Chondrocyte (in vitro differentiated cells): Measurements from ENCODE around the gene FEN1. TPM values are rescaled to one million over a fixed set of nuclear protein-coding genes. Genes with fewer than 3 reads are reported as not detected.

ENCODE experiments used
- DNase-seq: peaks from one replicate; pipeline ENCODE4 v3.0.0; 2021; ENCODE audit warnings: mixed read lengths, low spot score
- H3K27ac Mint-ChIP-seq: one replicate; pipeline ENCODE4 v1.8.0; 2021; ENCODE audit warnings: mild to moderate bottlenecking, moderate library complexity, mixed read lengths; ENCODE audit not compliant: unreplicated experiment
- H3K27me3 Mint-ChIP-seq: 2 replicates; pipeline ENCODE4 v1.8.0; 2021; ENCODE audit warnings: low read depth, mixed read lengths
- H3K36me3 Mint-ChIP-seq: 2 replicates; pipeline ENCODE4 v1.8.0; 2021; ENCODE audit warnings: low read depth, mixed read lengths
- H3K4me1 Mint-ChIP-seq: 2 replicates; pipeline ENCODE4 v1.8.0; 2021; ENCODE audit warnings: low read depth, mild to moderate bottlenecking, mixed read lengths
- H3K4me3 Mint-ChIP-seq: one replicate; pipeline ENCODE4 v1.8.0; 2021; ENCODE audit warnings: mild to moderate bottlenecking, moderate library complexity, mixed read lengths; ENCODE audit not compliant: unreplicated experiment
- H3K9me3 Mint-ChIP-seq: 2 replicates; pipeline ENCODE4 v1.8.0; 2021; ENCODE audit warnings: low read depth, mixed read lengths
- total RNA-seq: library from RNA; stranded (reverse); gene quantifications from 3 replicates; pipeline ENCODE4 v1.2.1, GENCODE V29; 2021
- TF ChIP-seq, protein P1 (sequence below): fragments of 200-600 bp; sonication (generic); IDR thresholded peaks from 2 replicates; pipeline ENCODE4 v1.5.0; 2021; ENCODE audit warnings: antibody characterized with exemption, mild to moderate bottlenecking, moderate library complexity

FEN1 gene
- total RNA-seq, 1 donor from 2014 or later: 12.6 TPM

DNA sequence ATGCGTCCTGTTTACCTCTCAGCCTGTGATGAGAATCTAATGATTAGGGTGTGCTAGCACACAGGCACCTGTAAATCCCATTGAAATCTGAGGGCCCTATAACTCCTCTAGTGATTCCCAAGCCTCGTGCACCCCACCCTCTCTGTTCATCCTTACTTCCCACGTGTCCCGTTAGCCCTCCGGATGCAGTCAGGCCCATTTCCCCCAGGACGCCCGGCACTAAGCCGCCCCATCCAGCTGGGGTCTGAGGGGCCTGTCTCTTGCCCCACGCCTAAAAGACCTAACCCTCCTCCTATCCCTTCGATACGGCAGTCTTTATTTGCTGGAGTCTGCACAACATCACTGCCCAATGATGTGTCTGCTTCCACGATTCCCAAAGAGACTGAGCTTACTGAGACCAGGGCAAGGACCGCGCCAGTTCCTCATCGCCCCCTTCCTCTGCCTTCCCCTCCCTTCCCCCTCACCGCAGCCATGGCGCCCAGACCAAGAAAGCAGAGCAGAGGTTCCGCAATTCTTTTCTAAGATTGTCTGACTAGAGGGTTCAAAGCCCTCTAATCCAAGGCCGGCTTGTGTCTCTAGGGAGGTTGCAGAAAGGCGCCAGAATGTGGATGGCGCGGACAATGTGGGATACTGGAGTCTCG lies 34.3 kb downstream of the FEN1 start:
- H3K36me3 Mint-ChIP-seq: no peaks in the 10 kb centered on the region
- H3K4me1 Mint-ChIP-seq: peaks cover 39% of the 10 kb centered on the region
- no peaks in the 10 kb centered on the region for H3K27me3 Mint-ChIP-seq
- H3K27ac Mint-ChIP-seq: peak overlapping the region; percentile 87
- TF ChIP-seq, protein P1, sequence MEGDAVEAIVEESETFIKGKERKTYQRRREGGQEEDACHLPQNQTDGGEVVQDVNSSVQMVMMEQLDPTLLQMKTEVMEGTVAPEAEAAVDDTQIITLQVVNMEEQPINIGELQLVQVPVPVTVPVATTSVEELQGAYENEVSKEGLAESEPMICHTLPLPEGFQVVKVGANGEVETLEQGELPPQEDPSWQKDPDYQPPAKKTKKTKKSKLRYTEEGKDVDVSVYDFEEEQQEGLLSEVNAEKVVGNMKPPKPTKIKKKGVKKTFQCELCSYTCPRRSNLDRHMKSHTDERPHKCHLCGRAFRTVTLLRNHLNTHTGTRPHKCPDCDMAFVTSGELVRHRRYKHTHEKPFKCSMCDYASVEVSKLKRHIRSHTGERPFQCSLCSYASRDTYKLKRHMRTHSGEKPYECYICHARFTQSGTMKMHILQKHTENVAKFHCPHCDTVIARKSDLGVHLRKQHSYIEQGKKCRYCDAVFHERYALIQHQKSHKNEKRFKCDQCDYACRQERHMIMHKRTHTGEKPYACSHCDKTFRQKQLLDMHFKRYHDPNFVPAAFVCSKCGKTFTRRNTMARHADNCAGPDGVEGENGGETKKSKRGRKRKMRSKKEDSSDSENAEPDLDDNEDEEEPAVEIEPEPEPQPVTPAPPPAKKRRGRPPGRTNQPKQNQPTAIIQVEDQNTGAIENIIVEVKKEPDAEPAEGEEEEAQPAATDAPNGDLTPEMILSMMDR: no peak
- DNase-seq: no peak
- H3K4me3 Mint-ChIP-seq: peak overlapping the region; percentile 90
- H3K9me3 Mint-ChIP-seq: no peaks in the 10 kb centered on the region

DNA sequence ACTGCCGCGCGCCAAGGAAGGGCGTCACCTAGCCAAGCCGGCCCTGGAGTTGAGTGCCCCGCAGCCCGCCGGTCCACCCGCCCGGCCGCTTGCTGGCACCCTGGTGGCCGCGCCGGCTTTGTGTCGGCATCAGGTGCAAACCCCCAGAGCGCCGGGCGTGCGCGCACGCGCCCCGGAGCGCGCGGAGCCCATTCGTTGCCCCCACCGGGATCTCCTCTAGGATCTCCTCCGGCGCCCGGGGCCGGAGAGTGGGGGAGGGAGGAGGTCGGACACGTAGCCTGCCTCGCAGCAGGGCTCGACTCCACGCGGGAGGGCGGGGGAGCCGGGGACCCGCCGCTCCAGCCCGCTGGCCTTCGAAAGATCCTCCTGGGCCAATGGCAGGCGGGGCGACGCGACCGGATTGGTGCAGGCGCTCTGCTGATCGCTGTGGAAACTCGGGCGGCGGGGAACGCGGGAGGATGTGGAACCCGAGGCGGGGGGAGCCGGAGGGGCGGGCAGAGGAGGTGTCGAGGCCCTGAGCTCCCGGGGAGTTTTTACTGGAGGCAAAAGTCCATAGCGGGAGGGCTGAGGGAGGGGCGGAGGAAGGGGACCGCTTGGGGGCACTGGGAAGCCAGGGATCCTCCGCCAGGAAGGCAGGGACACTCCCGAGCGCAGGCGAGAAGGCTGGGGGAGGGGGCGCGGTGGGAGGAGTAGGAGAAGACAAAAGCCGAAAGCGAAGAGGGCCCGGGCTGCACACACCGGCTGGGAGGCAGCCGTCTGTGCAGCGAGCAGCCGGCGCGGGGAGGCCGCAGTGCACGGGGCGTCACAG lies 35.1 kb downstream of the FEN1 start, which contains the start of gene FADS2:
Gene FADS2, plus strand, starts transcription at position 730 of the 808 bp plus-strand sequence. CDS start 91 bp downstream, outside the sequence.
- Mint-ChIP-seq H3K36me3 (no peaks in the 10 kb centered on the region), H3K9me3 (no peaks in the 10 kb centered on the region), H3K27me3 (no peaks in the 10 kb centered on the region), H3K27ac (peak within 1 kb of the TSS; percentile 93), H3K4me1 (peaks cover 42% of the 10 kb centered on the region), H3K4me3 (peak within 1 kb of the TSS; percentile 90)
- DNase-seq: peak; percentile 99
- TF ChIP-seq, protein P1: peak; percentile 44

DNA sequence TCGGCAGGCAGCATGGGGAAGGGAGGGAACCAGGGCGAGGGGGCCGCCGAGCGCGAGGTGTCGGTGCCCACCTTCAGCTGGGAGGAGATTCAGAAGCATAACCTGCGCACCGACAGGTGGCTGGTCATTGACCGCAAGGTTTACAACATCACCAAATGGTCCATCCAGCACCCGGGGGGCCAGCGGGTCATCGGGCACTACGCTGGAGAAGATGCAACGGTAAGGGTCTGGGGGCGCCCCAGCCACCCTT lies 35.6 kb downstream of the FEN1 start:
- H3K27ac Mint-ChIP-seq: peak overlapping the region; percentile 93
- H3K36me3 Mint-ChIP-seq: no peaks in the 10 kb centered on the region
- no peaks in the 10 kb centered on the region for H3K9me3 Mint-ChIP-seq
- peaks cover 46% of the 10 kb centered on the region for H3K4me1 Mint-ChIP-seq
- no peaks in the 10 kb centered on the region for H3K27me3 Mint-ChIP-seq
- H3K4me3 Mint-ChIP-seq: peak overlapping the region; percentile 90
- no peak for DNase-seq
- TF ChIP-seq, protein P1: no peak

DNA sequence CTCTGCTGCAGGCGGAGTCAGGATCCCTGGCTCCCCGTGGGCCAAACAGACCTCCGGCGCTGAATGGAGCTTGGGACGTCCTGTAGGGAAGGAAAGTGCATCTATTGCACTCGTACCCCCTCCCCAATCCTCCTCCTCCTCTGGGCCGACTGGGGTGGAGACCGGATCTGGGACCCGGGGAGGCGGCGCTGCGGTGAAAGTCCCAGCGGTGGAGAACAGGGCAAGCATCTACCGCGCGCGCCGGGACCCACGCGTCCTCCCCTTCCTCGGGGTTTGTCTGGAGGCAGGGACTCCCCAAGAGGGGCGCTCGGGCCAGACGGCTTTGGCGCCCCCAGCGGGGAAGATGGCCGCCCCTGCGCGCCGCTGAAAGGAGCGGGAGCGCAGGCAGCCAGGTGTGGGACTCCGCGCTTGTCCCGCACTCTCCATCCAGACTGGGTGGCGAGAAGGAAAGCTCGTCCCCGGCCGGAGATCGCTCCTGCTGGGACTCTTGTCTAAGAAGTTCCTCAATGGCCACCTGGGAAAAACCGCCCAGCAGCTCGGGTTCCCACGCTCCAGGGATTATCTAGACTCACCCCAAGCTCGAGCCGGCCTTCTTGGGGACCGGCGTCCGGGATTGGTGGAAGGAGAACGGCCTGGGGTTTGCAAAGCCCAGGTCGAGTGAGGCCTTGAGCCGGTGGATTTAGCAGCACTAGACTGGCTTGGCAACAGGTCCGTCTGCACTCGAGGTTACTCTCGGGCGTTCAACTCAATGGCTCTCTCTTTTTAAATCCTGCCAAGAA lies 36.1 kb downstream of the FEN1 start:
- H3K27ac Mint-ChIP-seq: peak overlapping the region; percentile 93
- TF ChIP-seq, protein P1: peak; percentile 75
- no peaks in the 10 kb centered on the region for H3K27me3 Mint-ChIP-seq
- H3K9me3 Mint-ChIP-seq: no peaks in the 10 kb centered on the region
- H3K4me1 Mint-ChIP-seq: peaks cover 52% of the 10 kb centered on the region
- peaks cover 4% of the 10 kb centered on the region for H3K36me3 Mint-ChIP-seq
- no peak for DNase-seq
- peak overlapping the region; percentile 90 for H3K4me3 Mint-ChIP-seq

DNA sequence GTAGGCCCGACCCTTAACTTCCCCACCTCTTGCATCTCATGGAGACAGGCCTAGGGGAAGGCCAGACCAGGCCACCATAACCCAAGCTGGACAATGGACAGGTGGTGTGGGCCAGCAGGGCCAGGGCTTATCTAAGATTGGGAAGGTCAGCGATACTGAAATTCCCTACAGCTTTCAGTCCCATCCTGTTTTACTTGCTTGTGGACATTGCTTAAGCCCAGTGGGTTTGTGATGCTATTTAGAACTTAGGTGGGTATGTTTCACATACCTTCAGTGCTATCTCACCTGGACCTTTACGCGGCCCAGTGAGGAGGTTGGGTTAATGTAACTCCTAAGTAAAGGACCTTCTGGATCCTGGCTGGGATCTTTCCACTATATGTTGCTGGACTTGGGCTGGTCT lies 37.1 kb downstream of the FEN1 start:
- H3K27me3 Mint-ChIP-seq: no peaks in the 10 kb centered on the region
- peaks cover 61% of the 10 kb centered on the region for H3K4me1 Mint-ChIP-seq
- no peaks in the 10 kb centered on the region for H3K9me3 Mint-ChIP-seq
- peaks cover 4% of the 10 kb centered on the region for H3K36me3 Mint-ChIP-seq
- DNase-seq: no peak
- TF ChIP-seq, protein P1: no peak
- H3K4me3 Mint-ChIP-seq: peak overlapping the region; percentile 90
- H3K27ac Mint-ChIP-seq: peak overlapping the region; percentile 90
